ENCODE results near the gene NME4.

The NME4 gene

GRCh38 chr16:370443-370842, 26.6 kb upstream of the NME4 start, which contains the start of gene MRPL28:
TSS of gene MRPL28 (minus strand) at chr16:370538. CDS start at chr16:370218, 320 bp downstream.
- peak within 1 kb of the TSS; percentile 45 for H3K4me3 ChIP-seq (ENCODE audit: low read length)
- no peak for TF ChIP-seq CTCF (conservative IDR thresholded peaks at IDR 0.05; ENCODE audit: low read length)
- peak; percentile 97 for DNase-seq (ENCODE audit: low read depth)

GRCh38 chr16:370979-371514, 26.0 kb upstream of the NME4 start:
- peak overlapping the region; percentile 31 for H3K4me3 ChIP-seq (ENCODE audit: low read length)
- no peak for DNase-seq (ENCODE audit: low read depth)
- TF ChIP-seq CTCF (conservative IDR thresholded peaks at IDR 0.05; ENCODE audit: low read length): no peak

- H3K4me3 ChIP-seq (ENCODE audit: low read length): no peak overlapping the region
- no peak for DNase-seq (ENCODE audit: low read depth)
- no peak for TF ChIP-seq CTCF (conservative IDR thresholded peaks at IDR 0.05; ENCODE audit: low read length)
Measured at GRCh38 chr16:371515-372301, 25.3 kb upstream of the NME4 start.

DNA sequence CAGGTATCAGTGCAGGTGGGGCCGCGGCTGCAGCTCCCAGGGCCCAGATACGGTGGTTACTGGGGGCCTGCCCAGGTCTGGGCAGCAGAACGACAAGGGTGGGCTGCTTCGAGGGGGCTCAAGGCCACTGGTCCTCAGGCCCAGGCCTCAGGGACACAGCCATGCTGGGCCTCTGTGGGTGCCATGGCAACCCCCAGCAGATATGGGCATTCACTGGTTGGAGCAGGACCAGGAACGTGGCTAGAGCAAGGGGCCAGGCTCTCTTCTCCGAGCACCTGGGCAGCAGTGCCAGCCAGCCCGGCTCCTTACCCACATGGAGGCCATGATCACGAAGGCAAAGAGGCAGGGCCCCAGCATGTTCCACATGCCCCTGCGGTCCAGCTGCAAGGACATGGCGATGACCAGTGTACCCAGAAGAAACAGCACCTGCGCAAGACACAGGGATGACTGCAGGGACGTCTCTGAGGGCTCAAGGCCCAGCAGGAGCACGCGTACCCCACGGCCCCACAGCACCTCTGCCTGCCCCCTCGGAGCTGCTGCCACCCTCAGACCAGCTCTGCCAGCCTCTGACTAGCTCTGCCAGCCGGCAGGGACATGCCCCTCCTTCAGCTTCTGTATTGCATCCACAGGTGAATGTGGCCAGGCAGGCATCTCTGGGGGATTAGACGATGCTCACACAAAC, 24.6 kb upstream of the NME4 start:
- no peak for TF ChIP-seq CTCF (conservative IDR thresholded peaks at IDR 0.05; ENCODE audit: low read length)
- DNase-seq (ENCODE audit: low read depth): no peak

GRCh38 chr16:373020-373598, 23.9 kb upstream of the NME4 start:
- H3K4me3 ChIP-seq (ENCODE audit: low read length): no peak overlapping the region
- no peak for DNase-seq (ENCODE audit: low read depth)
- TF ChIP-seq CTCF (conservative IDR thresholded peaks at IDR 0.05; ENCODE audit: low read length): no peak

More for the DNA sequence above, 24.6 kb upstream of the NME4 start:
- H3K4me3 ChIP-seq (ENCODE audit: low read length): no peak overlapping the region

GRCh38 chr16:373848-374615, 23.0 kb upstream of the NME4 start:
- TF ChIP-seq CTCF (conservative IDR thresholded peaks at IDR 0.05; ENCODE audit: low read length): no peak
- DNase-seq (ENCODE audit: low read depth): no peak
- no peak overlapping the region for H3K4me3 ChIP-seq (ENCODE audit: low read length)

Measured in AG10803 (cell line).